ENCODE results near the gene CD248. TPM values are rescaled to one million over a fixed set of nuclear protein-coding genes. Genes with fewer than 3 reads are reported as not detected.
"Not testable (repeated sequence)": the region's sequence is repeated elsewhere in the genome, so short reads cannot be mapped to it uniquely, and the experiment has no call there.

CD248 gene
- total RNA-seq, 1 donor from 2014 or later, result 58.8 TPM

DNA sequence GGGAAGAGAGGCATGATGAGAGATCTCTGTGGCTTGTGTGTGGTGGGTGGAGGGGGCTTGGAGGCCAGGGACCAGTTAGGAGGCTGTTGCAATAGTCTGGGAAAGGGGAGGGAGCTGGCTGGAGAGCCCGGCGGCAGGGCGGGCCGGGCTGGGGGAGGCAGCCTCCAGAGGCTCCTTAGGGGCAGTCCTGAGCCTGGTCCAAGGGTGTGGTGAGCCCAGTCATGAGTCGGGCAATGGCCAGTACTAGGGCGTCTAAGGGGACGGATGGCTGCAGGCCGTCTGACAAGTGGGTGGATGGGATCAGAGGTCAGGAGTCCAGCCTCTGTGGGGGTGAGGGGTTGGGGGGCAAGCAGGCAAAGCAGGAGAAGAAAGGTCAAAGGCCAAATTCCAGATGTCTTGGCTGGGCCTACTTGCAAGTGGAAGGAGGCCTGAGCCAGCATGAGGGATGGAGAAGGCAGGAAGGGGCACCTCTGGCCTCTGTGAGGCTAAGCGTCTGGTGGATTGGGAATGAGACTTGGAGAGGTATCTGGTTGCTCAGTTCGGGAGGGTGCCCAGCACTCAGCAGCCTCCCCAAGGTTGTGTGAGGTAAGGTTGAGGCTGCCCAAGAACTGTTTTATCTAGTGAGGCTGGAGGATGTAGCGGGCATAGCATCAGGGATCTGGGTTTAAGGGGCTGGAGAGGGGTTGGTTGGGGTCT, 6.0 kb upstream of the CD248 start:
- Histone ChIP-seq H3K36me3 (ENCODE audit: insufficient read depth, low read length) (no peaks in the 10 kb centered on the region), H3K4me2 (ENCODE audit: low read length) (no peak overlapping the region), H3K4me3 (ENCODE audit: insufficient read depth, low read depth, low read length) (no peak overlapping the region), H3K27me3 (ENCODE audit: insufficient read depth, low read length) (no peaks in the 10 kb centered on the region), H2AFZ (ENCODE audit: low read depth, low read length) (no peak overlapping the region), H3K79me2 (ENCODE audit: insufficient read depth, low read length) (no peaks in the 10 kb centered on the region), H3K9me3 (ENCODE audit: insufficient read depth, low read depth, low read length) (no peaks in the 10 kb centered on the region), H3K27ac (ENCODE audit: low read depth, low read length) (no peak overlapping the region), H3K4me1 (ENCODE audit: insufficient read depth, low read length) (peaks cover 46% of the 10 kb centered on the region), H4K20me1 (ENCODE audit: insufficient read depth, low read length) (no peaks in the 10 kb centered on the region), H3K9ac (ENCODE audit: low read length) (no peak overlapping the region)
- peaks cover 16% of the 10 kb centered on the region for H3K9me3 Mint-ChIP-seq (ENCODE audit: unreplicated experiment)
- no peak for FAIRE-seq
- H3K36me3 Mint-ChIP-seq (ENCODE audit: low read depth, unreplicated experiment), result peaks cover 8% of the 10 kb centered on the region
- H3K4me1 Mint-ChIP-seq (ENCODE audit: low read depth, unreplicated experiment), result peaks cover 44% of the 10 kb centered on the region
- no peaks in the 10 kb centered on the region for H3K27me3 Mint-ChIP-seq (ENCODE audit: low read depth, unreplicated experiment)
- no peak overlapping the region for H3K4me3 Mint-ChIP-seq (ENCODE audit: unreplicated experiment)
- no peak for DNase-seq (ENCODE audit: low read depth)
- H3K27ac Mint-ChIP-seq (ENCODE audit: unreplicated experiment), result no peak overlapping the region
- TF ChIP-seq, protein P1, sequence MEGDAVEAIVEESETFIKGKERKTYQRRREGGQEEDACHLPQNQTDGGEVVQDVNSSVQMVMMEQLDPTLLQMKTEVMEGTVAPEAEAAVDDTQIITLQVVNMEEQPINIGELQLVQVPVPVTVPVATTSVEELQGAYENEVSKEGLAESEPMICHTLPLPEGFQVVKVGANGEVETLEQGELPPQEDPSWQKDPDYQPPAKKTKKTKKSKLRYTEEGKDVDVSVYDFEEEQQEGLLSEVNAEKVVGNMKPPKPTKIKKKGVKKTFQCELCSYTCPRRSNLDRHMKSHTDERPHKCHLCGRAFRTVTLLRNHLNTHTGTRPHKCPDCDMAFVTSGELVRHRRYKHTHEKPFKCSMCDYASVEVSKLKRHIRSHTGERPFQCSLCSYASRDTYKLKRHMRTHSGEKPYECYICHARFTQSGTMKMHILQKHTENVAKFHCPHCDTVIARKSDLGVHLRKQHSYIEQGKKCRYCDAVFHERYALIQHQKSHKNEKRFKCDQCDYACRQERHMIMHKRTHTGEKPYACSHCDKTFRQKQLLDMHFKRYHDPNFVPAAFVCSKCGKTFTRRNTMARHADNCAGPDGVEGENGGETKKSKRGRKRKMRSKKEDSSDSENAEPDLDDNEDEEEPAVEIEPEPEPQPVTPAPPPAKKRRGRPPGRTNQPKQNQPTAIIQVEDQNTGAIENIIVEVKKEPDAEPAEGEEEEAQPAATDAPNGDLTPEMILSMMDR (IDR thresholded peaks at IDR 0.05; ENCODE audit: insufficient read depth, low read depth, low read length), result no peak
- TF ChIP-seq EZH2 (IDR thresholded peaks at IDR 0.05; ENCODE audit: insufficient read depth, low read length), result no peak

- H3K36me3 Mint-ChIP-seq (ENCODE audit: low read depth, unreplicated experiment), result peaks cover 8% of the 10 kb centered on the region
Observed at GRCh38 chr11:66321606-66322005, 4.8 kb upstream of the CD248 start.

DNA sequence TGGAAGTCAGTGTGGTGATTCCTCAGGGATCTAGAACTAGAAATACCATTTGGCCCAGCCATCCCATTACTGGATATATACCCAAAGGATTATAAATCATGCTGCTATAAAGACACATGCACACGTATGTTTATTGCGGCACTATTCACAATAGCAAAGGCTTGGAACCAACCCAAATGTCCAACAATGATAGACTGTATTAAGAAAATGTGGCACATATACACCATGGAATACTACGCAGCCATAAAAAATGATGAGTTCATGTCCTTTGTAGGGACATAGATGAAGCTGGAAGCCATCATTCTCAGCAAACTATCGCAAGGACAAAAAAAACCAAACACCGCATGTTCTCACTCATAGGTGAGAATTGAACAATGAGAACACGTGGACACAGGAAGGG, 3.9 kb upstream of the CD248 start:
- H3K4me3 Mint-ChIP-seq (ENCODE audit: unreplicated experiment); H3K9ac ChIP-seq (ENCODE audit: low read length); FAIRE-seq; H3K36me3 Mint-ChIP-seq (ENCODE audit: low read depth, unreplicated experiment); H3K27me3 ChIP-seq (ENCODE audit: insufficient read depth, low read length); H3K27me3 Mint-ChIP-seq (ENCODE audit: low read depth, unreplicated experiment); H3K27ac Mint-ChIP-seq (ENCODE audit: unreplicated experiment); H4K20me1 ChIP-seq (ENCODE audit: insufficient read depth, low read length); H3K27ac ChIP-seq (ENCODE audit: low read depth, low read length); H3K36me3 ChIP-seq (ENCODE audit: insufficient read depth, low read length); DNase-seq (ENCODE audit: low read depth); H3K9me3 ChIP-seq (ENCODE audit: insufficient read depth, low read depth, low read length); H2AFZ ChIP-seq (ENCODE audit: low read depth, low read length); H3K4me3 ChIP-seq (ENCODE audit: insufficient read depth, low read depth, low read length); H3K4me2 ChIP-seq (ENCODE audit: low read length): not testable (repeated sequence)
- H3K9me3 Mint-ChIP-seq (ENCODE audit: unreplicated experiment), result peaks cover 16% of the 10 kb centered on the region
- Histone ChIP-seq H3K4me1 (ENCODE audit: insufficient read depth, low read length) (peaks cover 45% of the 10 kb centered on the region), H3K79me2 (ENCODE audit: insufficient read depth, low read length) (peaks cover 11% of the 10 kb centered on the region)
- H3K4me1 Mint-ChIP-seq (ENCODE audit: low read depth, unreplicated experiment), result peaks cover 37% of the 10 kb centered on the region

More at GRCh38 chr11:66321606-66322005, 4.8 kb upstream of the CD248 start:
- H3K4me1 ChIP-seq (ENCODE audit: insufficient read depth, low read length), result peaks cover 45% of the 10 kb centered on the region
- no peaks in the 10 kb centered on the region for H4K20me1 ChIP-seq (ENCODE audit: insufficient read depth, low read length)
- Mint-ChIP-seq H3K4me1 (ENCODE audit: low read depth, unreplicated experiment) (peaks cover 42% of the 10 kb centered on the region), H3K27me3 (ENCODE audit: low read depth, unreplicated experiment) (no peaks in the 10 kb centered on the region), H3K27ac (ENCODE audit: unreplicated experiment) (no peak overlapping the region), H3K9me3 (ENCODE audit: unreplicated experiment) (peaks cover 16% of the 10 kb centered on the region), H3K4me3 (ENCODE audit: unreplicated experiment) (no peak overlapping the region)
- FAIRE-seq, result no peak
- no peak overlapping the region for H3K4me3 ChIP-seq (ENCODE audit: insufficient read depth, low read depth, low read length)
- H3K27ac ChIP-seq (ENCODE audit: low read depth, low read length), result no peak overlapping the region
- no peak overlapping the region for H3K4me2 ChIP-seq (ENCODE audit: low read length)
- DNase-seq (ENCODE audit: low read depth), result no peak
- no peaks in the 10 kb centered on the region for H3K36me3 ChIP-seq (ENCODE audit: insufficient read depth, low read length)
- no peak for TF ChIP-seq EZH2 (IDR thresholded peaks at IDR 0.05; ENCODE audit: insufficient read depth, low read length)
- TF ChIP-seq, protein P1 (IDR thresholded peaks at IDR 0.05; ENCODE audit: insufficient read depth, low read depth, low read length), result no peak
- peaks cover 2% of the 10 kb centered on the region for H3K79me2 ChIP-seq (ENCODE audit: insufficient read depth, low read length)
- no peaks in the 10 kb centered on the region for H3K27me3 ChIP-seq (ENCODE audit: insufficient read depth, low read length)
- H3K9ac ChIP-seq (ENCODE audit: low read length), result no peak overlapping the region
- H2AFZ ChIP-seq (ENCODE audit: low read depth, low read length), result no peak overlapping the region
- H3K9me3 ChIP-seq (ENCODE audit: insufficient read depth, low read depth, low read length), result no peaks in the 10 kb centered on the region

GRCh38 chr11:66320289-66320688, 3.4 kb upstream of the CD248 start:
- not testable (repeated sequence) for FAIRE-seq; H2AFZ ChIP-seq (ENCODE audit: low read depth, low read length); H3K27me3 ChIP-seq (ENCODE audit: insufficient read depth, low read length); H3K27me3 Mint-ChIP-seq (ENCODE audit: low read depth, unreplicated experiment); H3K4me3 ChIP-seq (ENCODE audit: insufficient read depth, low read depth, low read length); H3K4me2 ChIP-seq (ENCODE audit: low read length); H3K27ac Mint-ChIP-seq (ENCODE audit: unreplicated experiment); H4K20me1 ChIP-seq (ENCODE audit: insufficient read depth, low read length); H3K36me3 ChIP-seq (ENCODE audit: insufficient read depth, low read length); H3K36me3 Mint-ChIP-seq (ENCODE audit: low read depth, unreplicated experiment); H3K9ac ChIP-seq (ENCODE audit: low read length); H3K27ac ChIP-seq (ENCODE audit: low read depth, low read length); DNase-seq (ENCODE audit: low read depth); H3K4me3 Mint-ChIP-seq (ENCODE audit: unreplicated experiment); H3K9me3 ChIP-seq (ENCODE audit: insufficient read depth, low read depth, low read length)
- Mint-ChIP-seq H3K9me3 (ENCODE audit: unreplicated experiment) (peaks cover 16% of the 10 kb centered on the region), H3K4me1 (ENCODE audit: low read depth, unreplicated experiment) (peaks cover 37% of the 10 kb centered on the region)
- Histone ChIP-seq H3K79me2 (ENCODE audit: insufficient read depth, low read length) (peaks cover 16% of the 10 kb centered on the region), H3K4me1 (ENCODE audit: insufficient read depth, low read length) (peaks cover 41% of the 10 kb centered on the region)

All from astrocyte (in vitro differentiated cells and primary cell).